Endothelial cell of umbilical vein (primary cell): ENCODE results near the gene PML.

Experiments used
- CTCF ChIP-seq, 2 donors: IDR thresholded peaks; 1 replicate in 1 of 2; 2 replicates in 1 of 2; pipeline ENCODE4 v1.5.1; 2011; ENCODE audit warnings: low read length in 2 of 2, mild to moderate bottlenecking in 2 of 2, moderate library complexity in 2 of 2, control low read depth in 1 of 2, inconsistent platforms in 1 of 2, low read depth in 1 of 2; ENCODE audit not compliant: insufficient read depth in 1 of 2; ENCODE audit errors: extremely low read depth in 1 of 2
- JUN ChIP-seq: IDR thresholded peaks from 2 replicates; pipeline ENCODE4 v1.6.1; 2011; ENCODE audit warnings: borderline replicate concordance, low read depth; ENCODE audit not compliant: insufficient read length, insufficient read depth

GRCh38 chr15:73952171-73952912 lies 42.2 kb upstream of the PML start:
- TF ChIP-seq CTCF (IDR thresholded peaks at IDR 0.05; ENCODE audit: extremely low read depth in 1 of 2, insufficient read depth in 1 of 2, low read depth in 1 of 2, low read length in 2 of 2) (no peak), JUN (no peak)
